RPMI7951 (cell line): ENCODE data around the gene SPINK8. TPM values are rescaled to one million over a fixed set of nuclear protein-coding genes. Genes with fewer than 3 reads are reported as not detected.
"Not testable (repeated sequence)": the region's sequence is repeated elsewhere in the genome, so short reads cannot be mapped to it uniquely, and the experiment has no call there.

Source experiments
- DNase-seq: peaks from one replicate; pipeline ENCODE4 v3.0.0-alpha.2; 2012; ENCODE audit warnings: low read depth
- total RNA-seq: library from RNA; depleted of rRNA; stranded (reverse); fragments of >200 nt; shearing (Covaris generic); gene quantifications from 2 replicates; pipeline ENCODE4 v1.2.3, GENCODE V29; 2014

SPINK8 gene
- total RNA-seq, 1 experiment from 2014 or later: not detected

DNA sequence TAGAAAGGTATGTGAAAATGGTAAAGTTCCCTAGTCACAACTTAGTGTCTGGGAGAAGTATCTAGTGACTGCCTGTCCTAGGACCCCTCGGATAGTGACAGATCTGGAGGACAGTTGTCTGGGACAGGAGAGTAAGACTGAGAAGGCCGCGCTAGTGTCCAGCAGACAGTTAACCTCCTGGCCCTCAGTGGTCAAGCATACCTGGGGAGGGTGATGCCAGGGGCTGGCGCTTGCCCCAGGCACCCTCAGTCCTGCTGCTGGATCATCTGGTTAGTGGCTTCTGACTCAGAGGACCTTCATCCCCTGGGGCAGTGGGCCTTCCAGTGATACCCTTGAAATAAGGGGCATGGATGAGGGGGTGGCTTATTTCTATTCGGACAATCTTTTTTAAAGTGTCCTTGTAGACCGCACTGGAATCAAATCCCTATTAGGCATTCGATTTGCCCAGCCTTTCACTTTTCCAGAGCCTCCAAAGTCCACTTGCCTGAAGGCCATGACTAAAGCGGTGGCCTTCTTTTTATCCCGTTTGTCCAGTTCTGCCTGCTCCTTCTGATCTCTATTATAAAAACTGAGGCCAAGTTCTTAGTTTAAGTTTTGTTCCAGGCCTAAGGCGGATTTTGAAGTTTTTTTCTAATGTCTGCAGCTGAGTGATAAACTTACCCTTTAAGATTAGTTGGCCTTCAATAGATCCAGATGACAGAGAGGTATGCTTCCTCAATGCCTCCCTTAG is 1.6 kb downstream of the SPINK8 start:
- not testable (repeated sequence) for DNase-seq

DNA sequence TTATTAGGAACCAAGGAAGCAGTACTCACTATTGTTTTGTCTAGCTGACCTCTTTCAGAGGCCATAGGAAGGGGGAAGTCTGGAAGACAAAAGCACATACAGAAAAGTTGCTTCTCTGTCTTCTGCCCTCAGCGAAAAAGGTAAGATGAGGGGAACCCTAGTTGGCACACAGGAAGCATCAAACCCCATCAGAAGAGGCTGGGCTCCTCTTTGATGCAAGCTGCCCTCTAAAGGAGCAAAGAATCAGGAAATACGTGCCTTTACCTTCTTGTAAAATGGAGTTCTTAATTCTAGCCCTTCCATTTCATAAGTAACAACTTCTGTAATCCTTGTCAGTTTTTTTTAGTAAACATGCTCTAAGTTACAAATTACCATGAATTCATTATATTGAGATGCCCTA is 12.5 kb downstream of the SPINK8 start:
- no peak for DNase-seq

DNA sequence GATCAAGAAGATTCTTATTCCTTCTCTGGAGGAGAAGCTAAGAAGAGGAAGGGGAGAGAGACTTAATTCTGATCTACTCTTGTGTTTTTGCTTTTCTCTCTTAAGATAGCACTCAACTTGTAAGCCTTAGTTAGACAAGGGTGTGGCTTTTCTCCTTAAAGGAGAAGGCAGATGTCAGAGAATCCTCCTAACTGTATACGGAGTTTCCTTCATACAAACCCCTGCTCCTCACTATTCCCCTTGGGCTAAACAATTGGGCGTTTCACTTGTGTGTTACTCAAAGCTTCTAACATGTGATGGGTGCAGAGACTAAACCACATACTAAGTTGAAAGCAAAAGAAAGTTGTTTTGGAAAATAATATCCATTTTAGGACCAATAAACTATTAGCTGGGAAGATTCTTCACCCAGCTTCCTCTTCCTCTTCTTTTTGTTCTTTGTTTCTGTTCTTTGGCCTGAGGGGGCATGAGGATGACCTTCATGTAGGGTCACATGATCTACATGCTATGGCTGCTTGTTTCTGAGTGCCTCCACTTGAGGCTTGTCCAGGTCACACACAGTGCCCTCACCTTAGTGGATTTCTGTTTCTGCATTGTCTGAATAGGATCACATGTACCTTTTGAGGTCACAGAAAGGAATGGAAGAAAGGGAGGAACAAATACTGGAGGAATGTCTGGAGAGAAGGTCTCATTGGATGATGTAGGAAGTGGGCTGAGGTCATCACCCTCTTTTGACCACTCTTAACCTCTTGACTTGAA is 14.6 kb downstream of the SPINK8 start:
- DNase-seq: no peak

DNA sequence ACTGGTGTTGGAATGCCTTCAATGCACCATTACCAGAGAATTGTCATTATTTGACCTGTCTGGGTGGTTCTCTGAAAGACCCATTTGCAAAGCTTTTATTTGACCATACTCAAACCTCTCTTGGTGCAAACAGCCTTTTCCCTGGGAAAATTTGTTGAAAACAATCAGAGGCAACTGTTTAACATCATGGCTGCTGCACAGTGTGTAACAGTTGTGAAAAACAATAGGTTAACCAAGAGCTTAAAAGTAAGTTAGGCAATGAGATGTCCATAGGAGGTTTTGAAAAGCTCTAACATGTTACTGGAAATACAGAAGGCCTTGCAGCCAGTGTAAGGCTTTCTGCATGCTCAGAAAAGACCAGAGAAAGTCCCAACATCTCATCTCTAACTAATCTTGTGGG is 18.9 kb downstream of the SPINK8 start:
- no peak for DNase-seq

DNA sequence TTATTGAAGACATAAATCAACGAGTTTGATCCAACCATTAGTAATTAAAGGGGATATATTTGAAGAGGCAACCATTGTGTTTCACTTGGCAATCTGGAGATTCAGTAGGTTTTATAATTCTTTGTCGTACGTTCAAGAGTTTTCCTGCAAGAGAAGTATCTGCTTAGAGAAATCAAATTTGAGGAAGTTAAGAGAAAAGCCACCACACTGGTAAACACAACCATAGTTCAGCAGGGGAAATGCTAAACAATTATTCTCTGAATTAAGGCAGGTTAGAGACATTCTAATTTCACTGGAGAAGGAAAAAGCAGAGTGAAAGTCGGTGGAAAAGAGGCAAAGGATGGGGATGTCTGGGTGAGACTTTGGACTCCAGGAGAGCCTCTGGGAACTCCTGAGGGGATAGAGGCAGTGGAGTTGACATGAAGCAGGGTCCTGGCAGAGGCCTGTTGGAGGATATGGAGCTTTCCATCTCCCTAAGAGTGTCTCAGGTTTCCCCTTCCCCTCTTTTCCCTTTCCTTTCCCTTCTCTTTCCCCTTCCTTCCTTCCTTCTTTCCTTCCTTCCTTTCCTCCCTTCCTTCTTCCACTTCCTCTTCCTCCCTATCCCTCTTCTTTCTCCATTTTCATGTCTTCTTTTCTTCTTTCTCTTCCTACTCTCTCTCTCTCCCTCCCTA is 26.5 kb downstream of the SPINK8 start:
- DNase-seq: no peak

DNA sequence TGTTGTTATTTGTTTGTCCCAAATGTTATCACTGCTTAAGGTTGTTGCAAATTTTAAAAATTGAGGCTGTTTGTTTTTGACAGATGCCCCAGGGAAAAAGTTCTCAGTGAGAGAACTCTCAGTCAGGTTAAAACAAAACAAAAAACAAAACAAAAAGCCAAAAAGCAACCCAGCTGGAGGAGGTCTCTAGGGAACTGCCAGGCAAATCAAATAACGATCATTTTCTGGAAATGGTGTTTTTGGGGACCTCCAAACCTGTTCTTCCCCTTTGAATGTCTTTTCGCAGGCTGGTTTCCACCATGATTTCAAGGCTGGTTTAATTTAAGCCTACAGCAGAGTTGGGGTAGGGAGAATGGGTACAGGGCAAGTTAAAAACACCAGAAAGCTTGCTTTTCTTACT is 27.2 kb downstream of the SPINK8 start:
- DNase-seq: no peak

DNA sequence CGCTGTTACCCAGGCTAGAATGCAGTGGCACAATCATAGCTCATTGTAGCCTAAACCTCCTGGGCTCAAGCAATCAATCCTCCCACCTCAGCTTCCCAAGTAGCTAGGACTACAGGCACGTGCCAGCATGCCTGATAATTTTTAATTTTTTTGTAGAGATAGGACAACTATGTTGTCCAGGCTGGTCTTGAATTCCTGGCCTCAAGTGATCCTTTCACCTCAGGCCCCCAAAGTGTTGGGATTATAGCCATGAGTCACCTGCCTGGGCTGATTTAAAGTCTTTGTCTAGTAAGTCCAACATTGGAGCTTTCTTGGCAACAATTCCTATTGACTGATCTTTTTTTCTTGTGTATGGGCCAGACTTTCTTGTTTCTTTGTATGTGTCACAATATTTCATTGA is 28.1 kb downstream of the SPINK8 start:
- DNase-seq: peak; percentile 9

GRCh38 chr3:48303021-48303420 is 30.4 kb downstream of the SPINK8 start:
- DNase-seq: no peak

DNA sequence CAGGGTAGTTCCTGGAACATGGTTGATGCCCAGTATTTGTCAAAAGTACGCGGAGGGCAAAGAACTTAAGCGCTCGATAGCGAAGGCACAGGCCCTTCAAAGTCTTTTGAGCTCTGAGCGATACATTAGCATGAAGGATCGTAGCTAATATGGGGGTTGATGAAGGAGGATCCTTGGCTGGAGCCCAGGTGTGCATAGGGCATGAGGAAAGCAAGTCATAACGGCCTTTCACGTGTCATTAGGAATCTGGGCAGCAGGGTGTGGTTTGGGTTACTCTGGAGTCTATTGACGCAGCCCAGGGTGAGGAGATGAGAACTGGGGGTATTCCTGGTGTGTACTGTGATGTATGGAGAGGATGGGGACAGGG is 31.7 kb downstream of the SPINK8 start:
- DNase-seq: no peak

GRCh38 chr3:48301020-48301799 is 32.3 kb downstream of the SPINK8 start, which contains the start of gene NME6:
TSS of gene NME6 (minus strand) at chr3:48301367.
- peak; percentile 88 for DNase-seq

DNA sequence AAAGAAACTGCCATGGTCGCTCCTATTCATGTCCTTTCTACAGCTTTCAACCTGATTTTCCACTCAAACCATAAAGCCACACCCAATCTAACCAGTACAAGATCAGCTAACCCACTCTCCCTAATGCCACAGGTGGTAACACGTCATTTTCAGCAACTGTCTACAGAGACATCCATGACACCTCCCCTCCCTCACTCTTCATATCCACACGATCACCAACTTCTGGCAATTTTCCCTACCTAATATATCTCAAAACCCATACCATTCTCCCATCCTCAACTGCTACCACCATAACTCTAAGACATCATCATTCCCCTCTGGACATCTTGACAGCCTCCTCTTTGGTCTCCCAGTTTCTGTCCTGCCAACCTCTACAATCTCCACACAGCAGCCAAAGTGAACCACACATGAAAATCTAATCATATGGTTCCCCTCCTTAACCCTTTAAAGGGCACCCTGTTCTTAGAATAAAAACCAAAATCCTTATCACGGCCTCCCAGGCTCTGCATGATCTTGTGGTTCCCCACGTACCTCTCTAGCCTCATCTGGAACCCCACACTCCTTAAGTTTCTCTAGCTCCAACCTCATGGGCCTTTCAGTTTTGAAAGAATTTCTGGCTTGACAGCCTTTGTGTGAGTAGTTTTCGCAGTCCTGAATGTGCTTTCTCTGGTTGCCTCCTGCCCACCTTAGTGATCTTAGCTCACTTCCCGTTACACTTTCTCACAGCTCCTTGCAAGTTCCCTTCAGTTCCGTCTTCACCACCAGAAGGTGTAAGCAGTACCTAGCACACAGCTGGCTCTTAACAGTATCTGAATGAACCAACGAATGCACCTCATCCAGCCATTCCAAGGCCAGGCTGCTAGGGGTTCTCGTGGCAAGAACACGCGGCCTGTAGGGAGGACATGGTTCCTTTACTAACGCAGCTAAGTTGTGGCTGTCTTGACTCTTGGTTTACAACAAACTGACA is 33.4 kb downstream of the SPINK8 start:
- no peak for DNase-seq

DNA sequence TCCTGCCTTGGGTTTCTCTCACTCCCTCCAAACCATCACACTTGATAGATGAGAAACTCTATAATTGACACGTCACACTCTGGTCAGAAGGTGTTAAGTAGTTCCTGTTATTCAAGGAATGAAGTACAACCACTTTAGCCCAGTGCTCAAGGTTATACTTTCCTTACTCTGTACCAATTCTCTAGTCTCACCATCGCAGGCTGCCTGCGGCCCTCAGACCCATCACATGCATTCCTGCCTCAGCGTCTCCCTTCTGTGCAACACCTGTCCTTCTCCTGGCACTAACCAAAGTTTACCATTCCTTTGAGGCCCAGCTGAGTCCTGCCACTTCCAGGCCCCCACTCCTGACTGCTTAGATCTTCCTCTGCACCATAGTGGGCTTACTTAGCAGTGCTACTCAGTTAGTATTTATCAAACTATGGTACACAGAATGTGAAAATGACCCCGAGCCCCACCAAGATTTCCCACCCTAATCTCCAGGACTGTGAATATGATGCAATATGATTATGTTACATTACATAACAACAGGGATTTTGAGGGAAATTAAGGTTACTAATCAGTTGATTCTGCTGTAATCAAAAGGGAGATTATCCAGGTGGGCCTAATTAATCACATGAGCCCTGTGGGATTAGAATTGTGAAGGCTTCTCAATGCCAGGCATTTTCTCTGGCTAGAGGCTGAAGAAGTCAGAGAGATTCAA is 36.2 kb downstream of the SPINK8 start:
- DNase-seq: no peak

DNA sequence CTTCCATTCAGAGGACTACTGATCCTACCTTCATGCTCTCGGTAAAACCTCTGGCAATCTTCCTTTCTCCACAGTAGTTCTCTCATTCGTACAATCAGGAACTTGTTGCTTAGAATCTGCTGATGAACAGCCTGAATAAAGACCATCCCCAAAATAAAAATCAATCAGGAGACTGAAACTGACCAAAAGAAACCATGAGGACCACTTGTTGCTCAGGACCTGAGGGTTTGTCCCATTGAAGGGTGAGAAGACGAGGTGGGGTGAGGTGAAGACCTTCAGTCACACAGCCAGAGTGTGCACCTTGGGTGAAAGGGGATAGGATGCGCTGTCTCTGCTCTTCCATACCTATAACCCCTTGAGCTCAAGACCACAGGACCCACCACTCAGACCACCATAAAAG is 36.8 kb downstream of the SPINK8 start:
- no peak for DNase-seq

DNA sequence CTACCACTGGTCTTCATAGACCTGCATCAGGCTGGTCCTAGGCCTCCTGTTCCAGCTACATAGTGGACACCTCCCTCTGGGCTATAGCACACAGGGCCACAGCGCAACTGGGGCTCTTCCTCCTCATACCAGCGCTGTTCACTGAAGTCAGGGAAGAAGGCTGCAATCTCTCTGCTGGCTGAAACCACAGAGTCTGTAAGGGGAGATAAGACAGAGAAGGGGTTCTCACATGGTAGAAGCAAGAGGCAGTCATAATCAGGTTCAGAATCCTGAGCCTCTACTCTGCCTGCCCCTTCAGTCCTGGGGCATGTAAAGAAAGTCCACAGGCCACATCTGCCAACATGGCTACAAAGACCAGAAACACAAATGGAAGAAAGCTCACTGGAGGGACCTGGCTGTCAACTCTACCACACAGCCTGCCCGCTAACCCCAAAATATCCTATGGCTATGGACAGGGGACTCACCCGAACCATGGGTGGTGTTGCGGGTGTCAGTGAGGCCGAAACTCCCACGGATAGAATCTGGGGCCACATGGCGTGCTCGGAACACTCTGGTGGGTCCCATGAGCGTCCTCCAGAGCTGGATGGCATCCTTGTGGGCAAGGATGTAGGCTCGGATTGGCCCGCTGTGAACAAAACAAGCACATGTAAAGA is 38.7 kb downstream of the SPINK8 start:
- DNase-seq: no peak

- no peak for DNase-seq
These were observed 43.8 kb downstream of the SPINK8 start for GRCh38 chr3:48289659-48290058.

- DNase-seq: no peak
These were observed 46.4 kb downstream of the SPINK8 start for GRCh38 chr3:48287034-48287433.

GRCh38 chr3:48286308-48286707 is 47.2 kb downstream of the SPINK8 start:
- DNase-seq: no peak

DNA sequence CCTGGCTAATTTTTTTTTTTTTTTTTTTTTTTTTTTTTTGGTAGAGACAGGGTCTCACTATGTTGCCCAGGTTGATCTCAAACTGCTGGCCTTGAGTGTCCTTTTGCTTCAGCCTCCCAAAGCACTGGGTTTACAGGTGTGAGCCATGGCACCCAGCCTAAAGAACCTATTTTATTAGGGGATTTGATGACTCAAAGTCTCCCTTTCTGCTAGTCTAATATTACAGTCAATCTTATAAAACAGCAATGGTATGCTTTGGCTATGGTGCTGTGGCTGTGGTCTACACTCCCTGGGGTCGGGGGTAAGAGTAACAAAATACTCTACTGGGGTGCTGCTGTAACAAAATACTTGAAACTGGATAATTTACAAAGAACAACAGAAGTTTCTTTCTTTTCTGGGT is 47.8 kb downstream of the SPINK8 start:
- no peak for DNase-seq

- no peak for DNase-seq
These were observed 48.3 kb downstream of the SPINK8 start for GRCh38 chr3:48285132-48285531.

- DNase-seq: no peak
These were observed 52.6 kb downstream of the SPINK8 start for GRCh38 chr3:48280881-48281280.
